KOPT-K1 (cell line): ENCODE results near the gene ATAD3A.
"Not testable (repeated sequence)": the region's sequence is repeated elsewhere in the genome, so short reads cannot be mapped to it uniquely, and the experiment has no call there.

Source experiments
- H3K27ac ChIP-seq: fragments of 200-600 bp; sonication (generic); 2 replicates; pipeline ENCODE4 v1.5.1; 2016; ENCODE audit warnings: antibody characterized with exemption, mild to moderate bottlenecking, low read depth, low read length; ENCODE audit not compliant: poor library complexity, severe bottlenecking
- H3K36me3 ChIP-seq: fragments of 200-600 bp; sonication (generic); 2 replicates; pipeline ENCODE4 v1.5.1; 2017; ENCODE audit warnings: antibody characterized with exemption, mild to moderate bottlenecking, low read length, moderate library complexity; ENCODE audit not compliant: insufficient read depth
- H3K9me3 ChIP-seq: fragments of 200-600 bp; sonication (generic); 2 replicates; pipeline ENCODE4 v1.5.1; 2017; ENCODE audit warnings: antibody characterized with exemption, low read length, mild to moderate bottlenecking; ENCODE audit not compliant: insufficient read depth, poor library complexity, severe bottlenecking

Gene ATAD3A

DNA sequence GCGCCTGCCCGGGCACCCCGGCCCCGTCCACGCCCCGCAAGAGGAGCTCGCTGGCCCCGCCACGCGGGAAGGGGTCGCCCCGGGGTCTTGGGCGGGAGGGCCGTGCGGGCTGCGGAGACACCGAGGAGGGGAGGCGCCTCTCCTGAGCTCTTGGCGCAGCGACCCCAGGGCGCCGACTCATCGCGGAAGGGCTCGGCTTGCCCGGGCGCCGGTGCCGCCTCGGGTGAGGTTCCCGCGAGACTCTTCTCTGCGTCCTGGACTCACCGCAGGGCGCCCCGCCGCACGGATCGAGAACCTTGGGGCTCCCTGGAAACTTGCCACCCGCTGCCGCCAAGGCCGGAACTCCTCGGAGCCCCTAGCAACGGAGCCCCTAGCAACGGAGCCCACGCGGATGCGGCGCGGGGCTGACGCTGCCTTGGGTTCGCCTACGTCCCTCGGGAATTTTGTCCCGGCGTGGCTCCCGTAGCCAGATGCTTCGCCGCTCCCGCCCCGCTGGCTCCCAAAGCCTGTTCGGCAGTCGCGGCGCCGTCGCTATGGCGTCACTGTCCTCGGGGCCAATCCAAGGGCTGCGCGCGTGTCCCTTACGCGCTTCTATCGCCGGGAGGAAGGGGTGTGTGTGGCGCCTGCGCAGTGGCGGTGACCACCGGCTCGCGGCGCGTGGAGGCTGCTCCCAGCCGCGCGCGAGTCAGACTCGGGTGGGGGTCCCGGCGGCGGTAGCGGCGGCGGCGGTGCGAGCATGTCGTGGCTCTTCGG is at the start of gene ATAD3A:
TSS of gene ATAD3A (plus strand) at position 630 of the 753 bp plus-strand sequence. CDS start at position 737, 107 bp downstream.
- H3K9me3 ChIP-seq, result no peaks in the 10 kb centered on the region
- H3K27ac ChIP-seq, result peak within 1 kb of the TSS; percentile 85
- peaks cover 9% of the 10 kb centered on the region; the same call in 1 of the 2 replicates for H3K36me3 ChIP-seq

DNA sequence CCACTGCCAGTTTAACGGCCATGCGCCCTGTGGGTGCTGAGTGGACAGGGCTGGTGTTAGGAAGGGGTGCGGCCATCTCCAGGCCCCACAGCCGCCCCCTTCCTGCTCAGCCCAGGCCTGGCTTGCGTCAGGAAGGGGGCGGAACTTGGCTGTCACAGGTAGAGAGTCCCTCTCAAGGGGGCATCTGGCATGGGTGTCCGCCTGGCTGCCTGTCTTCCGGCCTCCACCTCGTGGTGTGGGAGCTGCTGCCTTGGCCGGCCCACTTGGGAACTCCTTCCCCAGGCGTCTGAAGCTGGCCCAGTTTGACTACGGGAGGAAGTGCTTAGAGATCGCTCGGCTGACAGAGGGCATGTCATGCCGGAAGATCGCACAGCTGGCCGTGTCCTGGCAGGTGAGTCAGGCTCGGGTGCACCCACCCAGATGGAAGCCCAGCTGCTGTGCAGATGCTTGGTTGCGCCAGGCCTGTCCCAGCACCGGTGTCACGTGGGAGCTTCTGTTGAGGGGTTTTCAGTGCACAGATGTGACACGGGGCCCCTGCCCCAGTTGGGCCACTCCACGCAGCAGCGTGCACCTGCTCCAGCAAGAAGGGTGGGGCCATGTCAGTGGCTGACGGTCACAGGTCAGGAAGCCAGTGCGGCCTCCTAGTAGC is 49.5 kb upstream of the ATAD3A start:
- Histone ChIP-seq H3K9me3 (no peaks in the 10 kb centered on the region), H3K36me3 (no peaks in the 10 kb centered on the region), H3K27ac (no peak overlapping the region)

DNA sequence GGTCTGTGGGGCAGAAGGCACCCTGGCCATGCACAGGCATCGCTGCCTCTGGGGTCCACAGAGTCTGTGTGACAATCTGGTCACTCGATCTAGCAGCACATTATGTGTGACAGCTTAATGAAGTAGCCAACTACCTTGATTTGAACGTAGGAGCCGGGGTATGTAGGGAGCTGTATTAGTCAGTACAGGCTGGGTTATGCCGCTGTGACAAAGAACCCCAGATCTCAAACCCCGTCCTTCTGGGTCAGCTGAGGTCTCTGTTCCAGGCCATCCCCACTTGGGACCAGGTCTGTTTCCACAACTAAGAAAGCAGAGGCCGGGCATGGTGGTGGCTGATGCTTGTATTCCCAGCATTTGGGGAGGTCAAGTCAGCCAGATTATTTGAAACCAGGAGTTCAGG is 48.6 kb upstream of the ATAD3A start:
- no peaks in the 10 kb centered on the region for H3K9me3 ChIP-seq
- H3K36me3 ChIP-seq, result no peaks in the 10 kb centered on the region
- no peak overlapping the region for H3K27ac ChIP-seq

DNA sequence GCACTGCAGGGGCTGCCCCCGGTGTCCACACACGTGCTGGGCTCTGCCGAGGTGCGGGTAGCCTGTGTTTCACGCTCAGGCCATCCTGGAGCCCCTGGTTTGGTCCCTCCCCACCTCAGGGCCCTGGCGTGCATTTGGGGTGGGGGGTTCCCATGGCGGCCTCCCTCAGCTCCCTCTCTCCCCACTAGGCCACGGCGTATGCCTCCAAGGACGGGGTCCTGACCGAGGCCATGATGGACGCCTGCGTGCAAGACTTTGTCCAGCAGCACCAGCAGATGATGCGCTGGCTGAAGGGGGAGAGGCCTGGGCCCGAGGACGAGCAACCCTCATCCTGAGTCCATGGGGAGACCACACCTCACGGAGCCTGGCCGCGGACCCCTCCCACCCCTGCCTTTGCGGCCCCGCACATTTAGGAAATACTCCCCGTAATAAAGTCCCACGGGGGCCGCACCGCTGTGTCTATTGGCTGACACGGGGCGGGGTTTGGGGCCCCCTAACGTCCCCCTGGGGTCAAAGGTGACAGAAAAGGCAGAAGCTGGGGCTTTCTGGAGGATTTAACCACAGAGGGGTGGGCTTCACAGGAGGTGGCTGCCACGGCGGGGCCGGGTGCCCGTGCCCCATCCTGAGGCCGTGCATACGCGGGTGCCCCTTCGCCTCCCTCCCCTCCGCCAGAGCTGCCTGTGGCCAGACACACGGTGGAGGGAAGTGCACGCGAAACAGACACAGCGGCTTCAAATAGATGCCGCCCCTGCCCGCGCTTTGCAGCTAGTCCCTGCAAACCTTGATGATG is 43.6 kb upstream of the ATAD3A start:
- not testable (repeated sequence) for H3K36me3 ChIP-seq, H3K27ac ChIP-seq, H3K9me3 ChIP-seq

DNA sequence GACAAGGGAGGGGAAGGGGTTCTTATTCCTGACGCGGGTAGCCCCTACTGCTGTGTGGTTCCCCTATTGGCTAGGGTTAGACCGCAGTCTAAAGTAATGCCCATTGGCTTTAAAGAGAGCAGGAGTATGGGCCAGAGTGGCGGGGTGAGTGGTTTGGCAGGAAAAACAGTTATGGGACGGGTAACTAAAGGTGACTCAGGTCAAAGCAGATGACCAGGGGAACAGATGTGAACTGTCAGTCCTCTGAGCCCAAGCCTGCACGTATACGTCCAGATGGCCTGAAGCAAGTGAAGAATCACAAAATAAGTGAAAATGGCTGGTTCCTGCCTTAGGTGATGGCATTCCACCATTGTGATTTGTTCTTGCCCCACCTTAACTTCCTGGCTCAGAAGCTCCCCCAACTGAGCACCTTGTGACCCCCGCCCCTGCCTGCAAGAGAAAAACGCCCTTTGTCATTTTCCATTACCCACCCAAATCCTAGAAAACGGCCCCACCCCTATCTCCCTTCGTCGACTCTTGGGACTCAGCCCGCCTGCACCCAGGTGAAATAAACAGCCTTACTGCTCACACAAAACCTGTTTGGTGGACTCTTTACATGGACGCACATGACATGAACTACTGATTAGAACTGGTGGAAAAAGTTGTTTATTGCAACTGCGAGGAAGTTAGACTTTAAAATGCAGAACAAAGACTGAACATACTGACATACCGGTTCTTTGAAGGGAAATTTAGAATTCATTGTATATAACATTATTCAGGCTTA is 41.2 kb upstream of the ATAD3A start:
- no peaks in the 10 kb centered on the region for H3K9me3 ChIP-seq
- peak overlapping the region; percentile 57 for H3K27ac ChIP-seq
- H3K36me3 ChIP-seq, result peaks cover 12% of the 10 kb centered on the region; the same call in 1 of the 2 replicates

DNA sequence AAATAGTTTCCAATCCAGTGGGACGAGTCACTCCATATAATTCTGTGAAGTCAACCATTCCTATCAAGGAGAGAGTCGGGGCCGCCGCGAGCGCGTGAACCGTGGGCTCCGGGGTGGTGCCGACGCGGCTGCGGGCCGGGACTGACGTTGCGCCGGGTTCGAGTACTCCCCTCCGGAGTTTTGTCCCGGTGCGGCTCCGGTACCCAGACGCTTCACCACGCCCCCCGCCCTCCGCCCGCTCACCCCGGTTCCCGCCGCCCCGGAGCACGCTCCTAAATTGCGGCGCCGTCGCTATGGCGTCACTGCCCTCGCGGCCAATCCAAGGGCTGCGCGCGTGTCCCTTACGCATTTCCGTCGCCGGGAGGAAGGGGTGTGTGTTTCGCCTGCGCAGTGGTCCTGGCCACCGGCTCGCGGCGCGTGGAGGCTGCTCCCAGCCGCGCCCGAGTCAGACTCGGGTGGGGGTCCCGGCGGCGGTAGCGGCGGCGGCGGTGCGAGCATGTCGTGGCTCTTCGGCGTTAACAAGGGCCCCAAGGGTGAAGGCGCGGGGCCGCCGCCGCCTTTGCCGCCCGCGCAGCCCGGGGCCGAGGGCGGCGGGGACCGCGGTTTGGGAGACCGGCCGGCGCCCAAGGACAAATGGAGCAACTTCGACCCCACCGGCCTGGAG is 40.4 kb upstream of the ATAD3A start, which contains the start of gene ATAD3B:
TSS of gene ATAD3B (plus strand) at position 377 of the 664 bp plus-strand sequence. CDS start at position 497, 120 bp downstream.
- H3K9me3 ChIP-seq, result no peaks in the 10 kb centered on the region
- peak within 1 kb of the TSS; percentile 57 for H3K27ac ChIP-seq
- H3K36me3 ChIP-seq, result peaks cover 15% of the 10 kb centered on the region; the same call in 1 of the 2 replicates

DNA sequence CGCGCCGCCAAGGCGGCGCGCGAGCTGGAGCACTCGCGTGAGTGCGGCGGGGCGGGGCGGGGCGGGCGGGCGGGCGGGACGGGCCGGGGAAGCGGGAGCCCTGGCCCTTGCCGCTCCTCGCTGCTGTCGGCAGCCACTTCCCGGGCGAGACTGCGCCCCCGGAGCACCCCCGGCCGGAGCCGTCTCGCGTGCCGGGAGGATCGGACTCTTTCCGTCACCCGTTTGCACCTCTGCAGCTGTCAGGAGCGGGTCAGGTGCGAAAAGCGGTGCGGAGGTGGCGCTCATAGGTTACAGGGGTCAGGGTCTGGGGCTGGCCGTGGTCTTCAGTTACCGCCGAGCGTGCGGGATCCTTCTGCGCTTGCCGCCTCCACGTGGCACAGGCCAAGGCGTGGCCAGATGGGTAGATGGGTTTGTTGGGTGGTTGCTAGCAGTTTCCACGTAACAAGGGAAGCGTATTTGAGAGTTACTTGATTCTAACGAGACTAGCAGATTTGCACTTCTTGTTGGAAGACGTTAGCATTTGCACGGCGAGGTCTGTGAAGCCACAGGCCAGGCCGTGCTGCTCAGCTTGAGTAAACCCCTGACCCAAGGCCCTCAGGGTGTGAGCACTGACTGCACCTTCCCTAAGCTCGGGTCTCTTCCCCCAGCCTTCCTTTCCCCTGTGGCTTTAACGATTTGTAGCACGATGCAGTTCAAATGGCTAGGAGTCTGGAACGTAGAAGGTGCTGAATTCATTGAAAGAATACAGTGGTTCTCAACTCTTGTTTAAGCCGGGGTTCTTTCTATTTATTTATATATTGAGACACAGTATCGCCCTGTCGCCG is 39.7 kb upstream of the ATAD3A start:
- not testable (repeated sequence) for H3K9me3 ChIP-seq
- Histone ChIP-seq H3K36me3 (peaks cover 22% of the 10 kb centered on the region; the same call in 1 of the 2 replicates), H3K27ac (peak overlapping the region; percentile 53)

DNA sequence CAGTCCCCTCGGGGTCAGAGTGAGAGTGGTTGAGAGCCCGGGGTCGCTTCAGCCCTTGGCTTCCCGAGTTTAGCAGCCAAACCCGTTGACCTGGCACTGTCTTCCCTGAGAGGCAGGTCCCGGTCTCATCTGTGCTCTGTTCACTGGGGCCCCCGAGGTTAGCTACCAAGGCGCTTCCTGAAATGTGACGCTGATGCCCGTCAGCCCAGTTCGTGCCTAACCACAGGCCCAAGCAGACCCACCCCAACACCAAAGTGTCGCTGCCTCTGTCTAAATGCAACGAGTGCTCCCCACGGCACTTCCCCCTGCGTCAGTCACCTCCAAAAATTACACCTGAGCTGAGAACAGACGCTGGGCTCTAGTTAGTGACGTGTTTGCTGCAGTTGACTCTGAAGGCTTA is 36.0 kb upstream of the ATAD3A start:
- H3K27ac ChIP-seq, H3K9me3 ChIP-seq: not testable (repeated sequence)
- H3K36me3 ChIP-seq, result peaks cover 52% of the 10 kb centered on the region

DNA sequence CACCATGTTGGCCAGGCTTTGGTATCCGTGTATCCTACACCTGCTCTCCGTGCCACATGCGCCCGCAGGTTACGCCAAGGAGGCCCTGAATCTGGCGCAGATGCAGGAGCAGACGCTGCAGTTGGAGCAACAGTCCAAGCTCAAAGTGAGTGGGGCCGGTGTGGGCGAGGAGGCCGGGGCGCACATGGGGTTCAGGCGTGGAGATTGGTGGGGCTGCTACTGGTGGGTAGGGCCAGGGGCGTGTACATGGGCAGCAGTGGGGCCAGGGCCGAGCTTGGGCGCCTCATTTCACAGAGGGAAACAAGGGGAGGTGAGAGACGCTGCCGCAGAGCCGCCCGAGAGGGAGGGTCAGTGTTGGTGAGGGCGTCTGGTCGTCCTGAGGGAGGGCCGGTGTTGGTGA is 34.8 kb upstream of the ATAD3A start:
- Histone ChIP-seq H3K36me3 (peaks cover 58% of the 10 kb centered on the region), H3K27ac (no peak overlapping the region), H3K9me3 (no peaks in the 10 kb centered on the region)

DNA sequence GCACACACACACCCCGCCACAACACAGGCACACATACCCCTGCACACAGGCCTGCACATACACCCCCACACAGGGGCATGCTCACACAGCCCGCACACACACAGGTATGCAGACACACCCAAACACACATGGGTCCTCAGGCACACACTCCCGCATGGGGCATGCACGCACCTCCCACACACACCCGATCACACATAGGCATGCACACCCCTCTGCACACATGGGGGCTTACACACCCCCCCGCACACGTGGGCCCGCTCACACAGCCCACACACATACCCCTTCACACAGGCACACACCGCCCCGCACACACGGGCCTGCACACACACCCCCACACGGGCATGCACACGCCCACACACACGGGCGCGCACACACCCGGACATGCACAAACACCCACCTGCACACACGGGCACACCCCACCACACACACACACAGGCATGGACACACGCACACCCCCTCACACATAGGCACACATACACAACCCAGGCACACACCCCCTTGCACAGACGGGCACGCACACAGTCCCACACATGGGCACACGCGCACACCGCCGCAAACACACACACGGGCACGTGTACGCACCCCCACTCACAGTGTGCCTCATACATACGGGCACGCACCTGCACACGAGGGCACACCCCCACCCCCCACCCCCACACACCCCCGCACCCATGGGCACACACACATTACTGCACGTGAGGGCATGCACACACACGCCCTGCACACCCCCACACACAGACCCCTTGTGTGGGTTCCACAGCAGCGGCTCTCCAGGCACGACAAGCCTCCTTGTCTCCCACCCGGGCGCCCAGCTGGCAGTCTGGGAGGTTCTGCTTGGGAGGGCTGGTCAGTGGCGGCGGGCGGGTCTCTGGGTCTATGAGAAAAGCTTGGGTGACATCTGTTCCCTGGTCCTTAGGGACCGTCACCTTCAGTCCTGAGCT is 32.1 kb upstream of the ATAD3A start:
- Histone ChIP-seq H3K9me3 (no peaks in the 10 kb centered on the region), H3K36me3 (peaks cover 69% of the 10 kb centered on the region)

DNA sequence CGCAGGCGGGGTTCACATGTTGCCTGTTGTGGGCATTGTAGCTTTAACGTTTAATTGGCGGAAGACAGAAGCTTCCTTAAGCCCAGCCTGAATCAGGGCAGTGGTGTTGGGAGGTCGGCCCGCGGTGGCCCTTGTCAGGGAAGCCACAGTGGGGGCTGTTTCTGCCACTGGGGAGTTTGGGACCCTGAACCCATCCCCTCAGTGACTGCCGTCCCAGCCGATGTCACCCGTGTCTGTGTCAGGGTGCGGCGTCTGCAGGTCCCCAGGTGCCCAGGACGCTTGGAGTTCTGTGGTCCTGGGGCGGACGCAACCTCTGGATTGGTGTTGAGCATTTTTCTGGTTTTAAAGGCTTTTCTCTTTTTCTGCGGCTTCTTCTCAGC is 31.5 kb upstream of the ATAD3A start:
- H3K27ac ChIP-seq, H3K9me3 ChIP-seq: not testable (repeated sequence)
- peaks cover 74% of the 10 kb centered on the region for H3K36me3 ChIP-seq

More for the DNA sequence above, 32.1 kb upstream of the ATAD3A start:
- no peak overlapping the region for H3K27ac ChIP-seq

DNA sequence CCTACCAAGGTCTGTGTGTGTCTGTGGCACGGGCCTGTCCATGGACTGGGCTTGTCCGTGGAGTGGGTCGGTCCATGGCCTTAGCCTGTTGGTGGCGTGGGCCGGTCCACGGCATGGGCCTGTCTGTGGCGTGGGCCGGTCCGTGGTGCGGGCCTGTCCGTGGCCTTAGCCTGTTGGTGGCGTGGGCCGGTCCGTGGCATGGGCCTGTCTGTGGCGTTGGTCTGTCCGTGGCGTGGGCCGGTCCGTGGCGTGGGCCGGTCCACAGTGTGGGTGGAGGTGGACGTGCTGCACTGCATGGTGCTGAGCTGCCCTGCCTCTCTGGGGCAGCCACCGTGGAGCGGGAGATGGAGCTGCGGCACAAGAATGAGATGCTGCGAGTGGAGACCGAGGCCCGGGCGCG is 30.2 kb upstream of the ATAD3A start:
- H3K9me3 ChIP-seq, H3K27ac ChIP-seq: not testable (repeated sequence)
- H3K36me3 ChIP-seq, result peaks cover 75% of the 10 kb centered on the region

DNA sequence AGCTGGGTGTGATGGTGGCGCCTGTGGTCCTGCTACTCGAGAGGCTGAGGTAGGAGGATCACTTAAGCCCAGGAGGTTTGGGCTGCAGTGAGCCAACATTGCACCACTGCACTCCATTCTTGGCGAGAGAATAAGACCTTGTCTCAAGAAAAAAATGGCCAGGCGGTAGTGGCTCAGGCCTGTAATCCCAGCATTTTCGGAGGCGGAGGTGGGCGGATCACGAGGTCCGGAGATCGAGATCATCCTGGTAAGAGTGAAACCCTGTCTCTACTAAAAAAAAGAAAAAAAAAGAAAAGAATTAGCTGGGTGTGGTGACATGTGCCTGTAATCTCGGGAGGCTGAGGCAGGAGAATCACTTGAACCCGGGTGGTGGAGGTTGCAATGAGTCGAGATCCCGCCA is 29.1 kb upstream of the ATAD3A start:
- Histone ChIP-seq H3K9me3 (no peaks in the 10 kb centered on the region), H3K36me3 (peaks cover 76% of the 10 kb centered on the region), H3K27ac (no peak overlapping the region)
